HepG2 (cell line): ENCODE data around the gene UBL7.

ENCODE experiments used
- TCF7 ChIP-seq: sonication (generic); IDR thresholded peaks from 2 replicates; pipeline ENCODE4 v1.6.1; 2016; ENCODE audit warnings: antibody characterized with exemption, low read depth
- TF ChIP-seq, protein P1 (sequence below): sonication (generic); formaldehyde crosslinking; IDR thresholded peaks from 2 replicates; pipeline ENCODE4 v1.5.0; 2020; ENCODE audit warnings: mild to moderate bottlenecking, missing genetic modification reagents, moderate library complexity

DNA sequence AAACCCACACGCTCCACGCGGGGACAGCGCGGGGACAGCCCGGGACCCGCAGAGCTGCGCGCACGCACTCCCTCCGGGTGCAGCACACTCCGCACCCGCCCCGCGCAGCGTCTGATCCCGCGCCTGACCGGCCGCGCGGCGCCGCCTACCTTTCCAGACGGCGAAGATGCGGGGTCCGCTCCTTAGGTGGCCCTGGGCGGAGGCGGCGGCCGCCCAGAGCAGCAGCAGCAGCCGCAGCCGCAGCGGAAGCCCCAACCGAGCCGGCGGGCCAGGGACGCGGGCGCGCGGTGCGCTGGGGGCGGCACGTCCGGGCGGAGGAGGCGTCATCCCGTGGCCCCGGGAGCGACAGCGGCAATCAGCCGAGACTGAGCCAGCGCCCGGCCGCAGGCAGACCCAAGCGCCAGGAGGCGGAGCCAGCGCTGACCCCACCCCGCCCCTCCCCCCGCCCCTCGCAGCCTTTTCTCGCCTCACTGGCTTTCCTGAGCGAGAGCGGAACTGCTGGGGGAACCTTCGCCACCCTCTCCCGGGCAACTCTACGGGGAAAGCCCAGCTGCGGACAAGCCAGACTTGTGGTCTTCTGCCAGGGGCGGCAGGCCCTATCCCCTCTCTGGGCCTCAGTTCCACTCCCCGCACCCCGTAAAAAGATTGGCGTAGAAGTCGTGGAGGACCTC lies 27.2 kb downstream of the UBL7 start, which contains the start of gene SEMA7A:
- TF ChIP-seq, protein P1, sequence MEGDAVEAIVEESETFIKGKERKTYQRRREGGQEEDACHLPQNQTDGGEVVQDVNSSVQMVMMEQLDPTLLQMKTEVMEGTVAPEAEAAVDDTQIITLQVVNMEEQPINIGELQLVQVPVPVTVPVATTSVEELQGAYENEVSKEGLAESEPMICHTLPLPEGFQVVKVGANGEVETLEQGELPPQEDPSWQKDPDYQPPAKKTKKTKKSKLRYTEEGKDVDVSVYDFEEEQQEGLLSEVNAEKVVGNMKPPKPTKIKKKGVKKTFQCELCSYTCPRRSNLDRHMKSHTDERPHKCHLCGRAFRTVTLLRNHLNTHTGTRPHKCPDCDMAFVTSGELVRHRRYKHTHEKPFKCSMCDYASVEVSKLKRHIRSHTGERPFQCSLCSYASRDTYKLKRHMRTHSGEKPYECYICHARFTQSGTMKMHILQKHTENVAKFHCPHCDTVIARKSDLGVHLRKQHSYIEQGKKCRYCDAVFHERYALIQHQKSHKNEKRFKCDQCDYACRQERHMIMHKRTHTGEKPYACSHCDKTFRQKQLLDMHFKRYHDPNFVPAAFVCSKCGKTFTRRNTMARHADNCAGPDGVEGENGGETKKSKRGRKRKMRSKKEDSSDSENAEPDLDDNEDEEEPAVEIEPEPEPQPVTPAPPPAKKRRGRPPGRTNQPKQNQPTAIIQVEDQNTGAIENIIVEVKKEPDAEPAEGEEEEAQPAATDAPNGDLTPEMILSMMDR (CRISPR knock-in tag): peak; percentile 10; the same call in 1 of the 2 replicates
- no peak for TF ChIP-seq TCF7
